Neuronal stem cell (in vitro differentiated cells): Measurements from ENCODE around the gene COMMD1.

ENCODE experiments used
- DNase-seq: peaks from one replicate; pipeline ENCODE4 v3.0.0-alpha.2; 2013; ENCODE audit warnings: low spot score
- H2AFZ ChIP-seq: one replicate; pipeline ENCODE4 v1.6.1; 2013; ENCODE audit warnings: mild to moderate bottlenecking, low read length, inconsistent platforms
- H2AK5ac ChIP-seq: 2 replicates; pipeline ENCODE4 v1.6.1; 2013; ENCODE audit warnings: low read depth, mild to moderate bottlenecking, inconsistent platforms, low read length, moderate library complexity, mixed read lengths
- H2BK120ac ChIP-seq: 2 replicates; pipeline ENCODE4 v1.6.1; 2013; ENCODE audit warnings: low read depth, mild to moderate bottlenecking, inconsistent platforms, low read length, moderate library complexity, mixed read lengths
- H2BK12ac ChIP-seq: one replicate; pipeline ENCODE4 v1.6.1; 2013; ENCODE audit warnings: low read length, inconsistent platforms
- H2BK15ac ChIP-seq: 2 replicates; pipeline ENCODE4 v1.6.1; 2013; ENCODE audit warnings: mild to moderate bottlenecking, low read length, inconsistent platforms, mixed read lengths
- H2BK5ac ChIP-seq: one replicate; pipeline ENCODE4 v1.6.1; 2013; ENCODE audit warnings: inconsistent platforms, mild to moderate bottlenecking, low read length, moderate library complexity
- H3K14ac ChIP-seq: one replicate; pipeline ENCODE4 v1.6.1; 2013; ENCODE audit warnings: low read length, inconsistent platforms
- H3K18ac ChIP-seq: 2 replicates; pipeline ENCODE4 v1.6.1; 2013; ENCODE audit warnings: low read length, inconsistent platforms
- H3K23ac ChIP-seq: 2 replicates; pipeline ENCODE4 v1.6.1; 2013; ENCODE audit warnings: low read depth, mild to moderate bottlenecking, mixed read lengths, low read length, inconsistent platforms; ENCODE audit not compliant: poor library complexity
- H3K27ac ChIP-seq: replicated peaks from 3 replicates; pipeline ENCODE4 v1.5.1; 2013; ENCODE audit warnings: low read length, inconsistent platforms
- H3K27me3 ChIP-seq, 3 experiments: 2 replicates each; pipeline ENCODE4 v1.6.1; 2013; ENCODE audit warnings: low read length in 3 of 3, mild to moderate bottlenecking in 2 of 3, inconsistent platforms in 1 of 3, low read depth in 1 of 3, mixed read lengths in 1 of 3, moderate library complexity in 1 of 3; ENCODE audit not compliant: control insufficient read depth in 3 of 3, insufficient read depth in 3 of 3
- H3K36me3 ChIP-seq, 2 donors: replicated peaks in 1 of 2; 2 replicates each; pipeline ENCODE4 v1.6.1; 2013; ENCODE audit warnings: low read length in 2 of 2; ENCODE audit not compliant: control insufficient read depth in 2 of 2, insufficient read depth in 2 of 2
- H3K4ac ChIP-seq: 2 replicates; pipeline ENCODE4 v1.6.1; 2013; ENCODE audit warnings: inconsistent platforms, mild to moderate bottlenecking, low read length, moderate library complexity
- H3K4me1 ChIP-seq, 2 donors: 1 replicate in 1 of 2; 2 replicates in 1 of 2; pipeline ENCODE4 v1.6.1; 2013; ENCODE audit warnings: low read length in 2 of 2, low read depth in 1 of 2; ENCODE audit not compliant: control insufficient read depth in 2 of 2, insufficient read depth in 1 of 2
- H3K4me2 ChIP-seq: one replicate; pipeline ENCODE4 v1.6.1; 2013; ENCODE audit warnings: mild to moderate bottlenecking, low read length, inconsistent platforms; ENCODE audit not compliant: insufficient read depth, poor library complexity, severe bottlenecking
- H3K4me3 ChIP-seq, 2 donors: 2 replicates each; pipeline ENCODE4 v1.5.1; 2013; ENCODE audit warnings: low read length in 2 of 2, mild to moderate bottlenecking in 2 of 2, inconsistent platforms in 1 of 2, moderate library complexity in 1 of 2
- H3K79me1 ChIP-seq: one replicate; pipeline ENCODE4 v1.6.1; 2013; ENCODE audit warnings: low read depth, mild to moderate bottlenecking, inconsistent platforms, low read length, moderate library complexity
- H3K9ac ChIP-seq: one replicate; pipeline ENCODE4 v1.6.1; 2013; ENCODE audit warnings: mild to moderate bottlenecking, low read depth, low read length, inconsistent platforms; ENCODE audit not compliant: poor library complexity
- H3K9me3 ChIP-seq, 2 donors: replicated peaks in 1 of 2; 2 replicates each; pipeline versions ENCODE3 to v1.6.1; 2013; ENCODE audit warnings: low read length in 2 of 2, mild to moderate bottlenecking in 2 of 2, inconsistent platforms in 1 of 2, low read depth in 1 of 2, mixed read lengths in 1 of 2, moderate library complexity in 1 of 2; ENCODE audit not compliant: control insufficient read depth in 2 of 2, insufficient read depth in 1 of 2
- H4K8ac ChIP-seq: one replicate; pipeline ENCODE4 v1.6.1; 2013; ENCODE audit warnings: low read depth, mild to moderate bottlenecking, inconsistent platforms, low read length, moderate library complexity
- H4K91ac ChIP-seq: one replicate; pipeline ENCODE4 v1.6.1; 2013; ENCODE audit warnings: low read length, low read depth, mild to moderate bottlenecking, inconsistent platforms; ENCODE audit not compliant: poor library complexity
- WGBS, 2 donors: extraction: QIAGEN DNeasy Blood & Tissue Kit; methylation state at CpG; one replicate each; pipeline ENCODE4 v1.1.7; 2013; ENCODE audit warnings: missing lambda C conversion rate in 2 of 2, mixed read lengths in 1 of 2; ENCODE audit not compliant: insufficient read length in 2 of 2, insufficient replicate concordance in 1 of 2; ENCODE audit errors: extremely low coverage in 2 of 2; 5-methylcytosine and 5-hydroxymethylcytosine counted together

The COMMD1 gene

DNA sequence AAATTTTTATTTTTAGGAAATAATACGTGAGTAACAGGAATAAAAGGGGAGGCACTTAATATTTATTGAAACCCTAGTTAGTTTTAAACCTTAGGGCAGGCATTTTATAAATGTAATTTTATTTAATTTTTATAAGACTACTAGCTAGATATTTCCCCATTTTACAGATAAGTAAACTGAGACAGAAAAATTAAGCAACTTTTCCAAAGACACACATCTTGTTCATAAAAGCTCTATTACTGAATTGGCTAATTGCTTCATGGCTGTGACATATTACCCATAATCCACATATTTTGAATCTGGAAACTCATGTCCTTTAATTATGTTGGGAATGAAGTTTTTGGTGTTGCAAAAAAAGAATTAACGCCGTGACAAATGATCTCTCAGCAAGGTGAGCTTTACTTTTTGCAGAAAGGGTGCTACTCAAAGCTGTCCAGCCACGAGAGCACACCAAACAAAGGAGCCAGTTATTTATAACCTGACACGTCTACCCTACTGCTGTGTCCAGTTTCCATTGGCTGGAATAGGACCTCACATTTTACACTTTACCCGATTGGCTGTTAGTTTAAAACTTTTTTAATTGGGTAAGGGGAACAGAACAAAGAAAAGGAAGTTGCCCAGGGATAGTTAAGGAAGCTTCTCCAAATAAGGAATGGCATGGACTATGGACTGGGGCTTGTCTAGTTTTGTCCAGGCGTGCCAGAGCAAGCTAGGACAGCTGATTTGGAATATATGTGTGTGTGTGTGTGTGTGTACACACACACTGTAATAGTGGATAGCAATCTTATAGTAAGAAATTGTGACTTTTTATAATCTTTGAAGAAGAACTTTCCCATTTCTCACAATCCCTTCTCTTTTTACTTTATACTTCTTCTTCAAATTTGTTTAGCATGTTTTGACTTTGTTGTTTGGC, 54.2 kb downstream of the COMMD1 start:
- Histone ChIP-seq H3K4me1 (no peaks in the 10 kb centered on the region), H3K4ac (no peak overlapping the region), H3K9ac (no peak overlapping the region), H2AFZ (no peak overlapping the region), H3K4me3 (no peak overlapping the region), H3K79me1 (no peaks in the 10 kb centered on the region), H3K4me2 (no peak overlapping the region), H2BK15ac (no peak overlapping the region), H4K91ac (no peak overlapping the region), H3K14ac (no peak overlapping the region), H2BK120ac (no peak overlapping the region), H3K18ac (no peak overlapping the region), H3K36me3 (no peaks in the 10 kb centered on the region), H3K9me3 (peaks cover 3 to 16% of the 10 kb centered on the region in 2 donors), H2BK12ac (no peak overlapping the region), H4K8ac (no peak overlapping the region), H3K27ac (no peak overlapping the region), H3K27me3 (no peaks in the 10 kb centered on the region), H2BK5ac (no peak overlapping the region), H3K23ac (no peak overlapping the region), H2AK5ac (no peak overlapping the region)
- DNase-seq, result no peak
- 100% methylated on average over 1 of the region's 7 CpGs; no CpG with 5 or more reads in 1 of the 2 donors for WGBS, 2 donors

GRCh38 chr2:61961231-61961901, 55.9 kb downstream of the COMMD1 start:
- H3K14ac ChIP-seq, result no peak overlapping the region
- no peak overlapping the region for H3K27ac ChIP-seq
- no peak overlapping the region for H3K4ac ChIP-seq
- no peak overlapping the region for H3K4me2 ChIP-seq
- H4K8ac ChIP-seq, result no peak overlapping the region
- no peaks in the 10 kb centered on the region for H3K27me3 ChIP-seq
- H3K9me3 ChIP-seq, result peaks cover 3 to 16% of the 10 kb centered on the region in 2 donors
- H2AK5ac ChIP-seq, result no peak overlapping the region
- no peak overlapping the region for H4K91ac ChIP-seq
- H3K79me1 ChIP-seq, result no peaks in the 10 kb centered on the region
- H2BK12ac ChIP-seq, result no peak overlapping the region
- no peaks in the 10 kb centered on the region for H3K4me1 ChIP-seq
- no peak overlapping the region for H2BK120ac ChIP-seq
- H3K36me3 ChIP-seq, result no peaks in the 10 kb centered on the region
- no peak overlapping the region for H2AFZ ChIP-seq
- whole genome bisulfite sequencing, 2 donors, result no CpG with 5 or more reads among the region's 2 CpGs
- H2BK15ac ChIP-seq, result no peak overlapping the region
- H3K23ac ChIP-seq, result no peak overlapping the region
- no peak overlapping the region for H2BK5ac ChIP-seq
- H3K4me3 ChIP-seq, result no peak overlapping the region
- DNase-seq, result no peak
- no peak overlapping the region for H3K9ac ChIP-seq
- H3K18ac ChIP-seq, result no peak overlapping the region

GRCh38 chr2:61962095-61962984, 56.9 kb downstream of the COMMD1 start:
- H3K4me1 ChIP-seq, result no peaks in the 10 kb centered on the region
- DNase-seq, result no peak
- H2BK120ac ChIP-seq, result no peak overlapping the region
- no peak overlapping the region for H4K91ac ChIP-seq
- H3K27me3 ChIP-seq, result no peaks in the 10 kb centered on the region
- H2AFZ ChIP-seq, result no peak overlapping the region
- H3K4me2 ChIP-seq, result no peak overlapping the region
- H2BK12ac ChIP-seq, result no peak overlapping the region
- H3K9me3 ChIP-seq, result peaks cover 3 to 16% of the 10 kb centered on the region in 2 donors
- no peaks in the 10 kb centered on the region for H3K79me1 ChIP-seq
- H3K36me3 ChIP-seq, result no peaks in the 10 kb centered on the region
- no CpG with 5 or more reads among the region's 5 CpGs for WGBS, 2 donors
- no peak overlapping the region for H3K4me3 ChIP-seq
- H3K4ac ChIP-seq, result no peak overlapping the region
- no peak overlapping the region for H4K8ac ChIP-seq
- H3K9ac ChIP-seq, result no peak overlapping the region
- no peak overlapping the region for H3K14ac ChIP-seq
- H3K27ac ChIP-seq, result no peak overlapping the region
- no peak overlapping the region for H3K23ac ChIP-seq
- no peak overlapping the region for H3K18ac ChIP-seq
- no peak overlapping the region for H2BK15ac ChIP-seq
- no peak overlapping the region for H2BK5ac ChIP-seq
- H2AK5ac ChIP-seq, result no peak overlapping the region
